Measurements from ENCODE around the gene DLGAP1. TPM values are rescaled to one million over a fixed set of nuclear protein-coding genes. Genes with fewer than 3 reads are reported as not detected.

DLGAP1 gene
- total and polyA plus RNA-seq, 10 of the 15 experiments (the other 5 are each of a cell fraction or from before 2014, with no cell fraction given) = 0.23 to 27.6 (median 1.9) TPM

GRCh38 chr18:3796434-3796833 lies 658.7 kb downstream of the DLGAP1 start:
- DNase-seq (ENCODE audit: low read depth, low spot score) (no peak), ATAC-seq (no peak), FAIRE-seq (no peak)
- ChIA-PET RAD21 (ENCODE audit: unreplicated experiment) (no interaction called here), POLR2A (no interaction called here), CTCF (no interaction called here), SMC1A (ENCODE audit: uncharacterized antibody, unreplicated experiment) (interaction anchor here (0.8 kb wide), 1 partner anchor 289 kb away, joined by 3 read pairs; no protein-coding TSS in a partner anchor)
- Histone ChIP-seq H3K9ac (ENCODE audit: control insufficient read depth, insufficient read depth, low read length) (no peak overlapping the region), H3K36me3 (ENCODE audit: control insufficient read depth in 2 of 2, insufficient read depth in 2 of 2, low read length in 1 of 2) (no peaks in the 10 kb centered on the region), H3K27ac (ENCODE audit: control insufficient read depth, insufficient read depth) (no peak overlapping the region), H4K20me1 (ENCODE audit: control insufficient read depth, insufficient read depth) (no peaks in the 10 kb centered on the region), H3K4me3 (no peak overlapping the region), H3K4me1 (ENCODE audit: control insufficient read depth, insufficient read depth, low read length) (no peaks in the 10 kb centered on the region), H3K9me3 (replicated peaks; ENCODE audit: control insufficient read depth, insufficient read depth, low read length) (no peaks in the 10 kb centered on the region), H2AFZ (ENCODE audit: control insufficient read depth, low read depth, low read length) (no peak overlapping the region), H3K27me3 (replicated peaks in 1 of 2; ENCODE audit: control insufficient read depth in 2 of 2, insufficient read depth in 2 of 2, low read length in 1 of 2) (no peaks in the 10 kb centered on the region), H3K4me2 (ENCODE audit: control insufficient read depth, insufficient read depth) (no peak overlapping the region), H3K79me2 (ENCODE audit: control insufficient read depth, insufficient read depth, low read length) (no peaks in the 10 kb centered on the region)
- no TSS peak for BruUV-seq (replicated peaks)
- TF ChIP-seq MEF2B (IDR thresholded peaks at IDR 0.05; ENCODE audit: partially characterized antibody, poor library complexity, severe bottlenecking) = no peak
- TF ChIP-seq JUNB (IDR thresholded peaks at IDR 0.05) = no peak
- TF ChIP-seq RELB (IDR thresholded peaks at IDR 0.05; ENCODE audit: low read depth) = no peak
- TF ChIP-seq ETV6 (conservative IDR thresholded peaks at IDR 0.05 in 1 of 2, IDR thresholded peaks at IDR 0.05 in 1 of 2; ENCODE audit: borderline replicate concordance in 1 of 2, low read depth in 1 of 2) = no peak
- WGBS (ENCODE audit: insufficient coverage, insufficient replicate concordance, low lambda C conversion rate, missing lambda C conversion rate) = 8% methylated on average over 6 of the region's 6 CpGs
- in situ Hi-C loops (cut with MboI) = no loop called here
- intact Hi-C loops (cut with micrococcal nuclease; ENCODE audit: unreplicated experiment) = no loop called here
